Measurements from ENCODE around the gene TMEM139.
"Not testable (repeated sequence)": the region's sequence is repeated elsewhere in the genome, so short reads cannot be mapped to it uniquely, and the experiment has no call there.

Gene TMEM139

GRCh38 chr7:143289888-143290287 is 5.1 kb downstream of the TMEM139 start:
- not testable (repeated sequence) for DNase-seq

GRCh38 chr7:143290293-143290692 is 5.5 kb downstream of the TMEM139 start:
- no peak for DNase-seq

DNA sequence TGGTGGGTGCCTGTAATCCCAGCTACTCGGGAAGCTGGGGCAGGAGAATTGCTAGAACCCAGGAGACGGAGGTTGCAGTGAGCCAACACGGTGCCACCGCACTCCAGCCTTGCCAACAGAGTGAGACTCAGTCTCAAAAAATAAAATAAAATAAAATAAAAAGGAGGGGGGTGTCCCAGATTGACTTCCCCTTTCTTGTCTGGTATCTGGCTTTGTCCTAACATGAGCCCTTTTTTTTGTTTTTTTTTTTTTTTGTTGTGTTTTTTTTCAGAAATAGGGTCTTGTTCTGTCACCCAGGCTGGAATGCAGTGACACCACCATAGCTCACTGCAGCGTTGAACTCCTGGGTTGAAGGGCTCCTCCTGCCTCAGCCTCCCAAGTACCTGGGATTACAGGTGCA is 8.1 kb downstream of the TMEM139 start:
- no peak for DNase-seq

GRCh38 chr7:143295870-143296269 is 11.1 kb downstream of the TMEM139 start:
- DNase-seq, result no peak

GRCh38 chr7:143296686-143297085 is 11.9 kb downstream of the TMEM139 start:
- no peak for DNase-seq

- no peak for DNase-seq
Observed at GRCh38 chr7:143299346-143299745, 14.6 kb downstream of the TMEM139 start.

GRCh38 chr7:143299840-143300239 is 15.1 kb downstream of the TMEM139 start:
- DNase-seq, result no peak

DNA sequence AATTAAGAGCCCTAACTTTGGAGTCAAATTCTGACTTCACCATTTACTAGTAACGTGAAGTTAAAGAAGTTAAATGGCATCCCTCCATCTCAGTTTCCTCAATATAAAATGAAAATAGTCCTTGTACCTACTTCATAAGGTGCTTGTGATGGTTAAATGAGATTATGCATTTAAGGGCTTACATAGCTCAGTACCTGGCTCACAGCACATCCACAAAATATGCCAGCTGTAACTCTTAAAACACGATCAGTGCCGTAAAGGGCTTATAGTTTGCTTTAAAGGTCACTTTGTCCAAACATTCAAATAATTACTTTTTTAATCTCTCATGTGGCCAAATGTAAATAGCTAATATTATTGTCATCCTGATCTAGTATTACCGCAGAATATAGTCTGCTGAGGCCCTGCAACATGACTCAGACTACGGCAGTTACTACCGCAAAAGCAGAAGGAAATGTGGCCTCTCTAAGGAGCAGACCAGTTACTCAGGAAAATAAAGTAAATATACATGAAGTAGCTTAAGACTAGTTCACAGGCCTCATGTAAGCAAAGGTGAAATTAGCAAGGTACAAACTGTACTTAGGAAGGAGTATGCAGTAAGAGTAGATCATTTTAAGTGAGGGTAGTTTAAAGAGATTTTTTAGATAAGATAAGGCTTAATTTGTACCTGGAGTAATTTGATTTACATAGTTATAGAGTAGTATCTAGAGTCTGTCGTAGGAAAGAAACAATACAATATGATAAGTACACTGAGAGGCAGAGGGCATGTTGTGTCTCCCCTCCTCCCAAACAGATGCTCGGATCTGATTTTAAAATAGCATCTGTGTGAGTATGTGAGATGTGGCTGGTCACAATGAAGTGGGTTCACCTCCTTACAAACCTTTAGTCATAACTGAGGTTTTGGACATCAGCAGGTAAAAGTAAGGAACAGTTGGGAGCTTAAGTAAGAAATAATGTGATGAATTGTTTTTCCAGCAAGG is 16.5 kb downstream of the TMEM139 start:
- DNase-seq, result no peak

DNA sequence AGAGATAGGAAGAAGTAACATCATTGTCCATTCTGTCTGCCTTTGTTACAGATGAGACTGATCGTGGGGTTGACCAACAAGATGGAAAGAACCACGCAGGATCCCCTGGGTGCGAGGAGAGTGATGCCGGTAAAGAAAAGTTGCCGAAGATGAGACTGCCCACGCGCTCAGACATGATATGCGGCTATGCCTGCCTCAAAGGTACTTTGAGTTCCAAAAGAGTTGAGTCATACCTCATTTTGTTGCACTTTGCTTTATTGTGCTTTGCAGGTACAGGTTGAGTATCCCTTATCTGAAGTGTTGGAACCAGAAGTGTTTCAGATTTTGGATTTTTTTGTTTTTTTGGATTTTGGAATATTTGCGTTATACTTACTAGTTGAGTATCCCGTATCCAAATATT is 19.0 kb downstream of the TMEM139 start:
- DNase-seq, result no peak

DNA sequence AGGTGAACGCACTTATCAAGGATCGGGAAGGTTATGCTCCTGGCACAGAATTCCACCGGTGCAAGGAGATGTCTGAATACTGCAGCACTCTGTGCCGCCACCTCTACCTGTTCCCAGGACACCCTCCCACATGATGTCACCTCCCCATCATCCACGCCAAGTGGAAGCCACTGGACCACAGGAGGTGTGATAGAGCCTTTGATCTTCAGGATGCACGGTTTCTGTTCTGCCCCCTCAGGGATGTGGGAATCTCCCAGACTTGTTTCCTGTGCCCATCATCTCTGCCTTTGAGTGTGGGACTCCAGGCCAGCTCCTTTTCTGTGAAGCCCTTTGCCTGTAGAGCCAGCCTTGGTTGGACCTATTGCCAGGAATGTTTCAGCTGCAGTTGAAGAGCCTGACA is 20.2 kb downstream of the TMEM139 start:
- DNase-seq, result no peak

- DNase-seq, result no peak
Observed at GRCh38 chr7:143305423-143306070, 20.8 kb downstream of the TMEM139 start.

- DNase-seq, result no peak
Observed at GRCh38 chr7:143308632-143309031, 23.9 kb downstream of the TMEM139 start.

- no peak for DNase-seq
Observed at GRCh38 chr7:143314127-143314526, 29.4 kb downstream of the TMEM139 start.

- no peak for DNase-seq
Observed at GRCh38 chr7:143315776-143316175, 31.0 kb downstream of the TMEM139 start, which contains the start of gene CLCN1. Gene CLCN1, plus strand, starts transcription at chr7:143316111. Its CDS starts 102 bp downstream, at chr7:143316213.

DNA sequence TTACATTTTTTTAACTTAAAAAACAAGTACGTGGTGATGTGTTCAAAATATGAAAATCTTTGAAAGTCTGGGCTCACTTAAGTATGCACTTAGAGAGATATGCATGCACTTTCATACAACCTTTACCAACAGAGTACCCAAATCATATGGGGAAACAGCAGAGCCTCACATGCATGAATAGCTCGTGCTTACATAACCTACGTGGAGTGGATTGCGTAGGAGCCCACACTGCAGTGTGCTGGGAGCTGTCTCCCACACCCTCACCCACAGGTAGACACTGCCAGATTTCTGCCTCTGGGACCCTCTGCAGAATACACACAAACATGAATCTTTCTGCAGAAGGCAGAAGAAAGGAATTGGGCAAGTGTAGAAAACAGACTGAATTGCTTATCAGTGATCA is 31.7 kb downstream of the TMEM139 start:
- no peak for DNase-seq

DNA sequence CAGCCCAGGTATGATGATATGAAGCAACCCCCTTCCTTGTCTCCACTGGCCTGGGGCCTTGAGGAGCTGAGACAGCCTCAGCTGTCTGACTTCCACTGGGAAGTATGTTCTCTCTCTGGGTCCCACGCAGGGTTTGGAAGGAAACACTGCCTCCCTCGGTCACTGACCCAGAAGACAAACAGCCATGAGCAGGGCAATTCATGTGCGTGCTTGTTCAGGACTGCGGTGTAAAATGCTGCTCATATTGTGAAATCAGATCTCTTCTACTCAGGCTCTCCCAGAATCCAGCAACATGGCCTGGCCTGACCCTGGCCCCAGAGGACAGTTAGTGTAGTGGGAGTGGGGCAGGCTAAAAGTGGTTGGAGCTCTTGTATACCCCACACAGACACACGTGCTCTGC is 33.9 kb downstream of the TMEM139 start:
- DNase-seq, result no peak

- no peak for DNase-seq
Observed at GRCh38 chr7:143320620-143321019, 35.9 kb downstream of the TMEM139 start.

GRCh38 chr7:143321242-143321641 is 36.5 kb downstream of the TMEM139 start:
- DNase-seq, result no peak

- no peak for DNase-seq
Observed at GRCh38 chr7:143321734-143322133, 37.0 kb downstream of the TMEM139 start.

GRCh38 chr7:143322760-143323633 is 38.2 kb downstream of the TMEM139 start:
- no peak for DNase-seq

DNA sequence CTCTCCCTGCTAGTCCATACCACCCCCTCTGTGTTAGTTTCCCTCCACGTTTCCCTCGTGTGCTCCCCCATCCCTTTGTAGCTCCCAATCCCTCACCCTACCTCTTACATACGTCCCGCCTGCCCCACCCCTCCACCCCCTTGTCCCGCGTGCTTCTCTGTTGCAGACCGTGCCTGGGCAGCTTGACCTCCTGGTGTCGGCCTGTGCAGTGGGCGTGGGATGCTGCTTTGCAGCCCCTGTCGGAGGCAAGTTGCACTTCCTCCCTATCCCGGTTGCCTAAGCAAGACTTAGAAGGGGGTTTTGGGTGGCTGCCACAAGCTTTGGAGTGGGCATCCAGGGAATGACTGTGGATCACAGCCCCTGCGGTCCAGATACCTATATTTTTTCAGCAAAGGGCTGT is 38.9 kb downstream of the TMEM139 start:
- DNase-seq, result no peak

DNA sequence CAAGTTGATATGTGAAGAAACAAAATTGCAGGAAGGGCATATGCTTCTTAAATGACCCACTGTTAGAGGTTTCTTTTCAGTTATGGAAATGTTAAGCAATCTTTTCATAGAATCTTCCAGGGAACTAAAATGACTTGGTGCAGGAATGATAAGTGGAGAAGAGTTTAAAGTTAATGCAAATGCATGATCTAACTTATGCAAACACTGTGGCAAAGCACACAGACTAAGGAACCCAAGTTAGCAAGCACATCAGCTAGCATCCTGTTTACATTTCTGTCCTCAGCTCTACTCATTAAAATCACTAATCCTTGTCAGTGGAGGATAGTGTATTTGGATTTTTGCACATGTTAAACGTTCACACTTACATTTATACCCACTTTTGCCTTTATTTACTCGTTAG is 40.5 kb downstream of the TMEM139 start:
- no peak for DNase-seq

- no peak for DNase-seq
Observed at GRCh38 chr7:143327903-143328302, 43.1 kb downstream of the TMEM139 start.
